RWPE1 (cell line): Measurements from ENCODE around the gene EXPH5.

Source experiments
- CTCF ChIA-PET: fragments of 350-600 bp; sonication (Branson Sonifier 250); formaldehyde crosslinking; extraction: SDS; loops from one replicate; lab custom pipeline; 2021; lab: Yijun Ruan, JAX
- POLR2A ChIA-PET: fragments of 400-600 bp; formaldehyde crosslinking; extraction: SDS; loops from one replicate; lab custom pipeline; 2020; ENCODE audit warnings: antibody characterized with exemption; ENCODE audit not compliant: low non-redundant PET; lab: Yijun Ruan, JAX
- DNase-seq: peaks from one replicate; pipeline ENCODE4 v3.0.0; 2012; ENCODE audit warnings: low spot score
- H3K27ac ChIP-seq: fragments of 450-650 bp; 2 replicates; pipeline ENCODE4 v1.5.1; 2017
- TF ChIP-seq, protein P1 (sequence below): fragments of 450-650 bp; conservative IDR thresholded peaks from 2 replicates; pipeline ENCODE4 v1.5.1; 2017; ENCODE audit warnings: low read depth, mild to moderate bottlenecking

The EXPH5 gene

DNA sequence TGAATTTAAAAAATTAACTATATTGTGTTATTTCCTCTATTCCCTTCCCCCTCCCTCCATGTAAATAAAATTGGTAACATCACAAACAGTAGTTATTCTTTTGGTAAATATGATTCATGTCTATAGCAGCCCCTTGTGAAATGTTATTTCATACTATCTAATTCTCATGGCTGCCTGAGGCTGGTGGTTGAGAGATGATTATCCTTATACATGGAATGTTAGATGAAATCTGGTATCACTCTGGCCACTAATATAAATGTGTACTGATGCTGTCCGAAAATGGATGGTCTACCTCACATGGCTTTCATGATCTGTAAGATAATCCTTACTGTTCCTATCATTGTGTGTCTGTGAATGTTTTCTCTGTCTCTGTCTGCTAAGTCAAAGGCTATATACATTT lies 25.0 kb upstream of the EXPH5 start:
- ChIA-PET CTCF (no interaction called here), POLR2A (no interaction called here)
- TF ChIP-seq, protein P1, sequence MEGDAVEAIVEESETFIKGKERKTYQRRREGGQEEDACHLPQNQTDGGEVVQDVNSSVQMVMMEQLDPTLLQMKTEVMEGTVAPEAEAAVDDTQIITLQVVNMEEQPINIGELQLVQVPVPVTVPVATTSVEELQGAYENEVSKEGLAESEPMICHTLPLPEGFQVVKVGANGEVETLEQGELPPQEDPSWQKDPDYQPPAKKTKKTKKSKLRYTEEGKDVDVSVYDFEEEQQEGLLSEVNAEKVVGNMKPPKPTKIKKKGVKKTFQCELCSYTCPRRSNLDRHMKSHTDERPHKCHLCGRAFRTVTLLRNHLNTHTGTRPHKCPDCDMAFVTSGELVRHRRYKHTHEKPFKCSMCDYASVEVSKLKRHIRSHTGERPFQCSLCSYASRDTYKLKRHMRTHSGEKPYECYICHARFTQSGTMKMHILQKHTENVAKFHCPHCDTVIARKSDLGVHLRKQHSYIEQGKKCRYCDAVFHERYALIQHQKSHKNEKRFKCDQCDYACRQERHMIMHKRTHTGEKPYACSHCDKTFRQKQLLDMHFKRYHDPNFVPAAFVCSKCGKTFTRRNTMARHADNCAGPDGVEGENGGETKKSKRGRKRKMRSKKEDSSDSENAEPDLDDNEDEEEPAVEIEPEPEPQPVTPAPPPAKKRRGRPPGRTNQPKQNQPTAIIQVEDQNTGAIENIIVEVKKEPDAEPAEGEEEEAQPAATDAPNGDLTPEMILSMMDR, result no peak
- no peak for DNase-seq
- no peak overlapping the region for H3K27ac ChIP-seq

DNA sequence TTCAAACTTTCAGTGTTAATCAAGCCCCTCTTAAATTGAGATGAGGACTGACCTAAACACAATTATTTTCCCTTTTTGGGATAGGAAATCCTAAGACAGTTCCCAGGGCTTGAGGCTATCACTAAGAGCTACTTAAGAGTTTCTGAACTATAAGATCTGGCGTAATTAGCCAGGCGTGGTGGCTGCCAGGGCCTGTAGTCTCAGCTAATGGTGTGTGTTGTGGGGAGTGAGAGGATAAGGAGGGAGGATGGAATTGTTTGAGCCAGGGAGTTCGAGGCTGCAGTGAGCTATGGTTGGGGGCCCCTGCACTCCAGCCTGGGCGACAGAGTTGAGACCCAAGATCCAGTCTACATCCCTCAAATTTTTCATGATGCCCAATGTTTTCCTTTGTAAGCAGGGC lies 23.5 kb upstream of the EXPH5 start:
- no peak for DNase-seq
- ChIA-PET CTCF (interaction anchor here (0.8 kb wide), 1 partner anchor 27 kb away, joined by 3 read pairs; no protein-coding TSS in a partner anchor), POLR2A (no interaction called here)
- TF ChIP-seq, protein P1, result no peak
- peak overlapping the region; percentile 64; the same call in 1 of the 2 replicates for H3K27ac ChIP-seq

DNA sequence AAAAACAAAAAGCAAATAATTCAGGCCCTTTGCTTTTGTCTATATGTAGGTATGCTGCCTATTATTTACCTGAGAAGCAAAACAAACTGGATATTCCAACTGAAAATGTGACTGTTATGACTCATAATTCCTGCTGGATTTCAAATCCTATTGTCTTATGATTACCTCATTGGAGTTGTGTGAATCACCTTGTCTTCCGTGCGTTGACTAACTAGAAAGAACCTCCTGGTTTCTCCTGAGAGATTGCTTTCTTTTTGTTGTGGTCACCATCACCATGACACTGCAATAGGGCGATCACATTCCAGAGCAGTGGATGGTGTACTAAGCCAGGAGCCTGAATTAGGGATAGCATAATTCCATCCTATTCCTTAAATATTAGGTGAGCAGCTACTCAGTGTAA lies 23.0 kb upstream of the EXPH5 start:
- DNase-seq, result peak; percentile 95
- H3K27ac ChIP-seq, result peak overlapping the region; percentile 78
- TF ChIP-seq, protein P1, result no peak
- POLR2A ChIA-PET, result no interaction called here
- CTCF ChIA-PET, result interaction anchor here (0.7 kb wide), 1 partner anchor 57 kb away, joined by 4 read pairs; no protein-coding TSS in a partner anchor

DNA sequence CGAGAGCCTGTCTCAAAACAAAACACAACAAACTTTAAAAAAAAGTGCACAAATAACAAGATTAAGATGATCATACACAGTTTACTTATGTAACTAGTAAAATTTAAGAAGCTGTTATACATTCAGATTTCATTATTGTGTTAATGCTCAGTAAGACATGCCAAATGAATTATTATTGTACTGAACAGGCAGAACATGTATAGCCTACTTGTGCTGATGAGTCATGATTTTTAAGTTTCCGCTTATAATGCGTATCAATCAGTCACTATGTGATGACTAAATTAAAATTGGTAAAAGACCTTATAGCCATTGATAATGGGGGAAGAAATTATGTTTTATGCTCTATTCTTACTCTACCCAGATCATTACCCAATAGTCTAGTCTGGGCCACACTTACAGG lies 20.5 kb upstream of the EXPH5 start:
- POLR2A ChIA-PET, result interaction anchor here (0.7 kb wide), 1 partner anchor 605 kb away, joined by 4 read pairs; the partner anchor contains the start of gene CUL5
- no peak for DNase-seq

DNA sequence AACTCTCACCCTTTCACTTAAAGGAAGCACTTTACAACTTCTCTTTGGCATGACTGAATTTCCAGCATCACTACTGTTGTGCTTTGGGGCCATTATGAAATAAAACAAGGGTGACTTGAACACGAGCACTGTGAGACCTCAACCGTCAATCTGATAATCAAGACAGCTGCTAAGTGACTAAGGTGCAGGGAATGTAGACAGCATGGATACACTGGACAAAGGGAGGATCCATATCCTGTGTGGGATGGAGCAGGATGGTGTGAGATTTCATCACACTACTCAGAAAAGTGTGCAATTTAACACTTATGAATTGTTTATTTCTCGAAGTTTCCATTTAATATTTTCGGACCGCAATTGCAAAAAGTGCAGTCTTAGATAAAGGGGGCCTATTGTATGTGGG lies 16.1 kb upstream of the EXPH5 start:
- DNase-seq, result peak; percentile 22
- ChIA-PET CTCF (interaction anchor here (0.8 to 1.1 kb wide), 2 partner anchors 16 to 1597 kb away, joined by 3 to 7 read pairs; partner anchors contain the start of gene EXPH5), POLR2A (no interaction called here)
- H3K27ac ChIP-seq, result no peak overlapping the region
- TF ChIP-seq, protein P1, result no peak

More for the DNA sequence above, 20.5 kb upstream of the EXPH5 start:
- TF ChIP-seq, protein P1, result no peak
- H3K27ac ChIP-seq, result no peak overlapping the region
- CTCF ChIA-PET, result no interaction called here

DNA sequence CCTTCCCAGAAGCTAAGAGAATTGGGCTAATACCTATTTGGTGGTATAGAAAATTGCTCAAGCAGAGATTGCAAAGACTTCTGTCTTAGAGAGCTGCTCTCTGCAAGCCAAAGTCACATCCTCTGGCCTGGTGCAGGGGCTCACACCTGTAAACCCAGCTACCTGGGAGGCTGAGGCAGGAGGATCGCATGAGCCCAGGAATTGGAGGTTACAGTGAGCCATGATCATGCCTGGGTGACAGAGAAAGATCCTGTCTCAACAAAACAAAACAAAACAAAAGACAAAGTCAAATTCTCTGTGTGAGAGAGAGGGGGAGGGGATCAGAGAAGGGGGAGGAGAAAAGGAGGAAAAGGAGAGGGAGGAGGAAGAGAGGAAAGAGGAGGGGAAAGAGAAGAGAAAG lies 15.0 kb upstream of the EXPH5 start:
- ChIA-PET POLR2A (no interaction called here), CTCF (interaction anchor here (0.6 kb wide), 1 partner anchor 188 kb away, joined by 4 read pairs; no protein-coding TSS in a partner anchor)
- DNase-seq, result no peak
- TF ChIP-seq, protein P1, result no peak
- no peak overlapping the region for H3K27ac ChIP-seq
